Subcutaneous abdominal adipose tissue (tissue), 5 donors: Measurements from ENCODE around the gene COQ2.
"Not testable (repeated sequence)": the region's sequence is repeated elsewhere in the genome, so short reads cannot be mapped to it uniquely, and the experiment has no call there.

ENCODE experiments used
- H3K27ac ChIP-seq: one replicate; pipeline ENCODE4 v1.7.0; 2013; ENCODE audit warnings: low read depth, mild to moderate bottlenecking, inconsistent platforms, low read length, moderate library complexity
- H3K27me3 ChIP-seq, 5 donors: one replicate each; pipeline ENCODE4 v1.7.0; 2013; ENCODE audit warnings: low read length in 5 of 5, inconsistent platforms in 1 of 5; ENCODE audit not compliant: control insufficient read depth in 5 of 5, insufficient read depth in 4 of 5
- H3K36me3 ChIP-seq, 5 donors: one replicate each; pipeline ENCODE4 v1.7.0; 2013; ENCODE audit warnings: low read length in 5 of 5; ENCODE audit not compliant: control insufficient read depth in 5 of 5, insufficient read depth in 5 of 5
- H3K4me1 ChIP-seq, 5 donors: one replicate each; pipeline ENCODE4 v1.7.0; 2013; ENCODE audit warnings: low read length in 5 of 5, mild to moderate bottlenecking in 3 of 5, moderate library complexity in 1 of 5; ENCODE audit not compliant: control insufficient read depth in 5 of 5, insufficient read depth in 5 of 5
- H3K4me3 ChIP-seq, 5 donors: one replicate each; pipeline ENCODE4 v1.7.0; 2013; ENCODE audit warnings: low read length in 5 of 5, low read depth in 1 of 5
- H3K9ac ChIP-seq, 5 donors: one replicate each; pipeline ENCODE4 v1.7.0; 2013; ENCODE audit warnings: low read length in 5 of 5, mild to moderate bottlenecking in 4 of 5, moderate library complexity in 3 of 5
- H3K9me3 ChIP-seq, 5 donors: one replicate each; pipeline ENCODE4 v1.7.0; 2013; ENCODE audit warnings: low read length in 5 of 5; ENCODE audit not compliant: control insufficient read depth in 5 of 5
- donor health status: healthy.
- donor health status: healthy.
- donor health status: healthy.
- donor health status: healthy.
- donor health status: healthy.

Gene COQ2

DNA sequence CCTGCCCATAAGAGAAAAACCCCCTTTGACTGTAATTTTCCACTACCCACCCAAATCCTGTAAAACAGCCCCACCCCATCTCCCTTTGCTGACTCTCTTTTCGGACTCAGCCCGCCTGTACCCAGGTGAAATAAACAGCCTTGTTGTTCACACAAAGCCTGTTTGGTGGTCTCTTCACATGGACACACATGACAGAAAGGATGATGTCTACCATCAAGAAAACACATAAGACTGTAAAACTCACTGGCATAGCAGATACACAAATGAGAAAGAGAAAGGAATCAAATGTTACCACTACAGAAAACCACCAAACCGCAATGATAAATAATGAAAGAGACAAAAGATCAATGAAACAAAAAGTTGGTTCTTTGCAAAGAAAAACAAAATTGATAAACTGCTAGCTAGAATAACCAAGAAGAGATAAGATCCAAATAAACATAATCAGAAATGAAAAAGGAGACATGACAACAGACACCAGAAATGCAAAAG is 48.9 kb downstream of the COQ2 start:
- H3K36me3 ChIP-seq, H3K9me3 ChIP-seq, H3K4me3 ChIP-seq, H3K27me3 ChIP-seq, H3K27ac ChIP-seq, H3K9ac ChIP-seq, H3K4me1 ChIP-seq: not testable (repeated sequence)

DNA sequence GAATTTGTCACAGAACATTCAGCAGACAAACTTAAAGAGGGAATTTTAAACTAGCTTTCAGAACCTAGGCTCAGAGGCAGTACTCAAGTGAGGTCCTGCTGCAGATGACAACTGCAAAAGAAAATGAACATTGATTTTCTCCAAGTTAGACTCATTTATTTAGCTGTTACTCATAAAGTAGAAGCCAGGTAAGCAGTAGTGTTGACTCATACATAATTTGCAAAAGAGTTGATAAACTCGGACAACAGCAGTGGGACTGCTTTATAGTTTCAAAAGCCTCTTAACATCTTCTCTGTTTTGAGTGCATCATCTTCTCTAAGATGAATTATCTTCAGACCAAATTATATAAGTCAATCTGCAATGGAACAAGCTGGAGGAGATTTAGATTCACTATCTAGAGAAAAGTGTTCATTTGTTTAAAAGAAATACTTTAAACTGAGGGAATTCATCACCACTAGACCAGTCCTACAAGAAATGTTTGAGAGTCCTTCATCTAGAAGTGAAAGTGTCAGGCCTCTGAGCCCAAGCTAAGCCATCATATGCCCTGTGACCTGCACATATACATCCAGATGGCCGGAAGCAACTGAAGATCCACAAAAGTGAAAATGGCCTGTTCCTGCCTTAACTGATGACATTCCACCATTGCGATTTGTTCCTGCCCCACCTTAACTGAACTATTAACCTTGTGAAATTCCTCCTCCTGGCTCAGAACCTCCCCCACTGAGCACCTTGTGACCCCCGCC is 49.5 kb downstream of the COQ2 start:
- no peaks in the 10 kb centered on the region for H3K27me3 ChIP-seq
- H3K4me3 ChIP-seq = no peak overlapping the region
- no peaks in the 10 kb centered on the region for H3K9me3 ChIP-seq
- H3K4me1 ChIP-seq = peaks cover 0 to 2% (median 0%) of the 10 kb centered on the region in 5 donors
- no peak overlapping the region for H3K9ac ChIP-seq
- no peaks in the 10 kb centered on the region for H3K36me3 ChIP-seq
- no peak overlapping the region for H3K27ac ChIP-seq

GRCh38 chr4:83234387-83234786 is 50.2 kb downstream of the COQ2 start:
- H3K27me3 ChIP-seq, H3K27ac ChIP-seq, H3K4me3 ChIP-seq, H3K9me3 ChIP-seq, H3K36me3 ChIP-seq, H3K4me1 ChIP-seq, H3K9ac ChIP-seq: not testable (repeated sequence)

GRCh38 chr4:83232082-83232481 is 52.5 kb downstream of the COQ2 start:
- no peak overlapping the region for H3K9ac ChIP-seq

GRCh38 chr4:83231620-83232076 is 53.0 kb downstream of the COQ2 start:
- Histone ChIP-seq H3K27me3 (no peaks in the 10 kb centered on the region), H3K4me1 (peaks cover 0 to 2% (median 0%) of the 10 kb centered on the region in 5 donors), H3K27ac (no peak overlapping the region), H3K4me3 (no peak overlapping the region), H3K9ac (no peak overlapping the region), H3K9me3 (no peaks in the 10 kb centered on the region), H3K36me3 (no peaks in the 10 kb centered on the region)

More at GRCh38 chr4:83232082-83232481, 52.5 kb downstream of the COQ2 start:
- Histone ChIP-seq H3K27ac (no peak overlapping the region), H3K36me3 (no peaks in the 10 kb centered on the region), H3K4me1 (peaks cover 0 to 2% (median 0%) of the 10 kb centered on the region in 5 donors), H3K27me3 (no peaks in the 10 kb centered on the region), H3K4me3 (no peak overlapping the region), H3K9me3 (no peaks in the 10 kb centered on the region)

GRCh38 chr4:83230928-83231327 is 53.7 kb downstream of the COQ2 start:
- Histone ChIP-seq H3K36me3 (no peaks in the 10 kb centered on the region), H3K9me3 (no peaks in the 10 kb centered on the region), H3K9ac (no peak overlapping the region), H3K27ac (no peak overlapping the region), H3K27me3 (no peaks in the 10 kb centered on the region), H3K4me1 (peaks cover 0 to 2% (median 0%) of the 10 kb centered on the region in 5 donors), H3K4me3 (no peak overlapping the region)

- Histone ChIP-seq H3K9me3 (no peaks in the 10 kb centered on the region), H3K9ac (no peak overlapping the region), H3K27me3 (no peaks in the 10 kb centered on the region), H3K36me3 (no peaks in the 10 kb centered on the region), H3K27ac (no peak overlapping the region), H3K4me1 (peaks cover 0 to 2% (median 0%) of the 10 kb centered on the region in 5 donors), H3K4me3 (no peak overlapping the region)
Measured at GRCh38 chr4:83229791-83230190, 54.8 kb downstream of the COQ2 start.

- no peaks in the 10 kb centered on the region for H3K36me3 ChIP-seq
- H3K9me3 ChIP-seq = no peaks in the 10 kb centered on the region
- no peaks in the 10 kb centered on the region for H3K27me3 ChIP-seq
- H3K4me3 ChIP-seq = no peak overlapping the region
- peaks cover 0 to 6% (median 2%) of the 10 kb centered on the region in 5 donors for H3K4me1 ChIP-seq
- no peak overlapping the region for H3K27ac ChIP-seq
- no peak overlapping the region for H3K9ac ChIP-seq
Measured at GRCh38 chr4:83228231-83228630, 56.4 kb downstream of the COQ2 start.

DNA sequence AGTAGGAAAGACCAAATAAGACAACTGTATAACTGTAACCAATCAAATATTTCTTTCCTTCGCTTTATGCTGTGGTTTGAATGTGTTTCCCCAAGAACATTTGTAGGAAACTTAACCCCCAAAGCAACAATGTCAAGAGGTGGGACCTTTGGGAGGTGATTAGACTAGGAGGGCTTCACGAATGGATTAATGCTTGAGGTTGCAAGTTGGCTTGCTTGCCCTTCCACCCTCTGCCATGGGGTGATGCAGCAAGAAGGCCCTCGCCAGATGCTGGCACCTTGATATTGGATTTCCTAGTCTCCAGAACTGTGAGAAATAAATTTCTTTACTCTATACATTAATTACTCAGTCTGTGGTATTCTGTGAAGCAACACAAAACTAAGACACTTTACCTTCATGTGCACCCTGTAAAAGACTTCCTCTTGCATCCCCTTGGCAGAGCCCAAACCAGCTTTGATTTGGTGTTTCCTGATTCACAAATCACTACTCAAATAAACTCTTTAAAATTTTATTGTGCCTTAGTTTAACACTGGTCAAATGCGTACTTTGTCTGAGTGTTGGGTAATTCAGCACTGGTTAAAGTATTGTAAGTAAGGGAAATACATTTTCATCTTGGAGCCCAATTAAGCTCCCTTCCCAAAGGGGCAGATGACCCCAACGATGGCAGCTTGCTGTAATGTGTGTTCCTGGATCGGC is 59.9 kb downstream of the COQ2 start:
- H3K36me3 ChIP-seq = no peaks in the 10 kb centered on the region
- H3K4me3 ChIP-seq = no peak overlapping the region
- H3K9ac ChIP-seq = no peak overlapping the region
- no peaks in the 10 kb centered on the region for H3K9me3 ChIP-seq
- H3K27ac ChIP-seq = no peak overlapping the region
- peaks cover 0 to 6% (median 4%) of the 10 kb centered on the region in 5 donors for H3K4me1 ChIP-seq
- no peaks in the 10 kb centered on the region for H3K27me3 ChIP-seq

- Histone ChIP-seq H3K9me3 (no peaks in the 10 kb centered on the region), H3K9ac (no peak overlapping the region), H3K4me1 (peaks cover 2 to 11% (median 8%) of the 10 kb centered on the region in 5 donors), H3K27ac (no peak overlapping the region), H3K27me3 (no peaks in the 10 kb centered on the region), H3K36me3 (no peaks in the 10 kb centered on the region), H3K4me3 (no peak overlapping the region)
Measured at GRCh38 chr4:83223781-83224180, 60.8 kb downstream of the COQ2 start.
